ENCODE data around the gene GOLPH3L. TPM values are rescaled to one million over a fixed set of nuclear protein-coding genes. Genes with fewer than 3 reads are reported as not detected.
"Not testable (repeated sequence)": the region's sequence is repeated elsewhere in the genome, so short reads cannot be mapped to it uniquely, and the experiment has no call there.

GOLPH3L gene
- total RNA-seq, 1 donor, result 17.7 TPM

DNA sequence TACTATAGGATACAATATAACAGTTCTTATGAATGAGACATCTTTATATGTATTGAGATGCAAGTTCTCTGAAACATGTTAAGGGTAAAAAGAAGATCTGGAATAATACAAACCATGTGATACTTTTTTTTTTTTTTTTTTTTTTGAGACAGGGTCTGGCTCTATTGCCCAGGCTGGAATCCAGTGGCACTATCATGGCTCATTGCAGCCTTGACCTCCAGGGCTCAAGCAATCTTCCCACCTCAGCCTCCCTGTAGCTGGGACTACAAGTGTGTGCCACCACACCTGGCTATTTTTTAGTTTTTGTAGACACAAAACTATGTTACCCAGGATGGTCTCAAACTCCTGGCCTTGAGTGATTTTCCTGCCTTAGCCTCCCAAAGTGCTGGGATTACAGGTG, 95.4 kb downstream of the GOLPH3L start:
- TF ChIP-seq, protein P1, sequence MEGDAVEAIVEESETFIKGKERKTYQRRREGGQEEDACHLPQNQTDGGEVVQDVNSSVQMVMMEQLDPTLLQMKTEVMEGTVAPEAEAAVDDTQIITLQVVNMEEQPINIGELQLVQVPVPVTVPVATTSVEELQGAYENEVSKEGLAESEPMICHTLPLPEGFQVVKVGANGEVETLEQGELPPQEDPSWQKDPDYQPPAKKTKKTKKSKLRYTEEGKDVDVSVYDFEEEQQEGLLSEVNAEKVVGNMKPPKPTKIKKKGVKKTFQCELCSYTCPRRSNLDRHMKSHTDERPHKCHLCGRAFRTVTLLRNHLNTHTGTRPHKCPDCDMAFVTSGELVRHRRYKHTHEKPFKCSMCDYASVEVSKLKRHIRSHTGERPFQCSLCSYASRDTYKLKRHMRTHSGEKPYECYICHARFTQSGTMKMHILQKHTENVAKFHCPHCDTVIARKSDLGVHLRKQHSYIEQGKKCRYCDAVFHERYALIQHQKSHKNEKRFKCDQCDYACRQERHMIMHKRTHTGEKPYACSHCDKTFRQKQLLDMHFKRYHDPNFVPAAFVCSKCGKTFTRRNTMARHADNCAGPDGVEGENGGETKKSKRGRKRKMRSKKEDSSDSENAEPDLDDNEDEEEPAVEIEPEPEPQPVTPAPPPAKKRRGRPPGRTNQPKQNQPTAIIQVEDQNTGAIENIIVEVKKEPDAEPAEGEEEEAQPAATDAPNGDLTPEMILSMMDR (IDR thresholded peaks at IDR 0.05; ENCODE audit: insufficient read depth, low read depth, low read length), result no peak
- DNase-seq (ENCODE audit: low read depth), result no peak
- no peak overlapping the region for H3K4me3 ChIP-seq (ENCODE audit: low read depth, low read length)

DNA sequence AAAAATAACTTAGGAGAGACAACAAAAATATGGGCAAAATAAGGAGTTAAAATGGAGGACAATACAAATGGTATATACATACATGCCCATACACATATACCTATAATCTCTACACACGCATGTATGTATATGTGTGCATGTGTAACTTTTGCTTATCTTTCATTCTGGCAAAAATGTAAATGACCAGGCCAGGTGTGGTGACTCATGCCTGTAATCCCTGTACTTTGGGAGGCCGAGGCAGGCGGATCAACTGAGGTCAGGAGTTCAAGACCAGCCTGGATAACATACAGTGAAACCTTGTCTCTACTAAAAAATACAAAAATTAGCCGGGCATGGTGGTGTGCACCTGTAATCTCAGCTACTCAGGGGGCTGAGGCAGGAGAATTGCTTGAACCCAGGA, 98.6 kb downstream of the GOLPH3L start:
- not testable (repeated sequence) for DNase-seq (ENCODE audit: low read depth); H3K4me3 ChIP-seq (ENCODE audit: low read depth, low read length)

DNA sequence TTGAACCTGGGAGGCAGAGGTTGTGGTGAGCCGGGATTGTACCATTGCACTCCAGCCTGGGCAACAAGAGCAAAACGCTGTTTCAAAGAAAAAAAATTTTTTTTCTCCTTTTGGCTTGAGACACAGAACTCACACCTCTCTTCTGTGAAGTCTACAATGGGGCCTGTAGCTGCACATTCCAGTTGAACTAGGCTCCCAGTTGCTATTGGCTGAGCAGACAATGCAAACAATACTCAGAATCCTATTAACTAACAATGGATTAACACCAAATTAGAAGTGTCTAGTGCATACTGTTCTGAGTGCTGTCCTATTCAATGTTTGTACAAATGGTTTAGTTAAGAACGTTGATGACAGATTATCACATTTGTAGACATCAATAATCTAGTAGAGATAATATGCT, 100.0 kb downstream of the GOLPH3L start:
- H3K4me3 ChIP-seq (ENCODE audit: low read depth, low read length), result no peak overlapping the region

More for the DNA sequence above, 100.0 kb downstream of the GOLPH3L start:
- TF ChIP-seq, protein P1 (IDR thresholded peaks at IDR 0.05; ENCODE audit: insufficient read depth, low read depth, low read length), result no peak
- no peak for DNase-seq (ENCODE audit: low read depth)

Small RNA genes within 50 kb of the gene (small RNA-seq; reads per million reads assigned to genes)
- gene RF00015, result not detected
- gene RF00561, result not detected
- gene RNU6-1042P, result not detected

Other genes starting within 250 kb of the GOLPH3L start
- gene TARS2, start 209.7 kb downstream of the GOLPH3L start, total RNA-seq, result 17.3 and 18.4 TPM in 2 replicates
- 20.3 and 24.5 TPM in 2 replicates for gene ECM1, start 189.0 kb downstream of the GOLPH3L start, total RNA-seq
- gene FALEC, start 181.4 kb downstream of the GOLPH3L start, total RNA-seq, result 0.64 and 1.3 TPM in 2 replicates
- 2.9 and 8.6 TPM in 2 replicates for gene ADAMTSL4, start 147.7 kb downstream of the GOLPH3L start, total RNA-seq
- 218 and 272 TPM in 2 replicates for gene MCL1, start 117.5 kb downstream of the GOLPH3L start, total RNA-seq
- gene ENSA, start 67.5 kb downstream of the GOLPH3L start, total RNA-seq, result 76.3 and 78.6 TPM in 2 replicates
- 0.43 and 1.3 TPM in 2 replicates for gene HORMAD1, start 23.7 kb upstream of the GOLPH3L start, total RNA-seq
- gene CTSS, start 68.6 kb upstream of the GOLPH3L start, total RNA-seq, result 4.7 and 7.4 TPM in 2 replicates
- gene CTSK, start 111.1 kb upstream of the GOLPH3L start, total RNA-seq, result 137 and 139 TPM in 2 replicates
- gene ARNT, start 179.4 kb upstream of the GOLPH3L start, total RNA-seq, result 44.1 and 46.6 TPM in 2 replicates
- not detected in 2 replicates for gene CTXND2, start 190.0 kb upstream of the GOLPH3L start, total RNA-seq
- gene SETDB1, start 229.2 kb upstream of the GOLPH3L start, total RNA-seq, result 26.1 and 34.1 TPM in 2 replicates

Data from fibroblast of villous mesenchyme (primary cell).